Activated T-cell treated with anti-CD3 and anti-CD28 coated beads for 1 hour (primary cell): Measurements from ENCODE around the gene ANXA4.
"Not testable (repeated sequence)": the region's sequence is repeated elsewhere in the genome, so short reads cannot be mapped to it uniquely, and the experiment has no call there.

Experiments
- DNase-seq: peaks from one replicate; pipeline ENCODE4 v3.0.0-alpha.2; 2020; ENCODE audit warnings: low read depth

Gene ANXA4

GRCh38 chr2:69755862-69756467 lies 14.0 kb downstream of the ANXA4 start:
- DNase-seq, result no peak

GRCh38 chr2:69762025-69762424 lies 20.1 kb downstream of the ANXA4 start:
- DNase-seq, result no peak

GRCh38 chr2:69762513-69763494 lies 20.9 kb downstream of the ANXA4 start:
- DNase-seq, result no peak

- DNase-seq, result not testable (repeated sequence)
Measured at GRCh38 chr2:69763831-69764230, 21.9 kb downstream of the ANXA4 start.

- no peak for DNase-seq
Measured at GRCh38 chr2:69764286-69765095, 22.6 kb downstream of the ANXA4 start.

- no peak for DNase-seq
Measured at GRCh38 chr2:69765096-69765380, 23.1 kb downstream of the ANXA4 start.

GRCh38 chr2:69766014-69766413 lies 24.1 kb downstream of the ANXA4 start:
- no peak for DNase-seq

GRCh38 chr2:69767034-69767433 lies 25.1 kb downstream of the ANXA4 start:
- DNase-seq, result no peak

- DNase-seq, result no peak
Measured at GRCh38 chr2:69768235-69768634, 26.3 kb downstream of the ANXA4 start.

GRCh38 chr2:69768789-69769188 lies 26.9 kb downstream of the ANXA4 start:
- DNase-seq, result no peak

- no peak for DNase-seq
Measured at GRCh38 chr2:69769272-69769671, 27.3 kb downstream of the ANXA4 start.

- DNase-seq, result no peak
Measured at GRCh38 chr2:69770193-69770702, 28.3 kb downstream of the ANXA4 start.

- no peak for DNase-seq
Measured at GRCh38 chr2:69770747-69771146, 28.8 kb downstream of the ANXA4 start.

GRCh38 chr2:69771461-69771860 lies 29.5 kb downstream of the ANXA4 start:
- no peak for DNase-seq

GRCh38 chr2:69773206-69773605 lies 31.3 kb downstream of the ANXA4 start:
- DNase-seq, result no peak

- not testable (repeated sequence) for DNase-seq
Measured at GRCh38 chr2:69774258-69774983, 32.5 kb downstream of the ANXA4 start.

- DNase-seq, result no peak
Measured at GRCh38 chr2:69774984-69775982, 33.3 kb downstream of the ANXA4 start.

- no peak for DNase-seq
Measured at GRCh38 chr2:69776886-69777785, 35.2 kb downstream of the ANXA4 start.

GRCh38 chr2:69777786-69778105 lies 35.8 kb downstream of the ANXA4 start:
- DNase-seq, result no peak
